ENCODE data around the gene EME2. TPM values are rescaled to one million over a fixed set of nuclear protein-coding genes. Genes with fewer than 3 reads are reported as not detected.
A peak's percentile ranks its signal among the peaks of the same experiment; 100 is the strongest.
"Not testable (repeated sequence)": the region's sequence is repeated elsewhere in the genome, so short reads cannot be mapped to it uniquely, and the experiment has no call there.

EME2 gene
- total and polyA plus RNA-seq, 7 experiments from 2014 or later, result 0.59 to 47.5 (median 32.5) TPM

DNA sequence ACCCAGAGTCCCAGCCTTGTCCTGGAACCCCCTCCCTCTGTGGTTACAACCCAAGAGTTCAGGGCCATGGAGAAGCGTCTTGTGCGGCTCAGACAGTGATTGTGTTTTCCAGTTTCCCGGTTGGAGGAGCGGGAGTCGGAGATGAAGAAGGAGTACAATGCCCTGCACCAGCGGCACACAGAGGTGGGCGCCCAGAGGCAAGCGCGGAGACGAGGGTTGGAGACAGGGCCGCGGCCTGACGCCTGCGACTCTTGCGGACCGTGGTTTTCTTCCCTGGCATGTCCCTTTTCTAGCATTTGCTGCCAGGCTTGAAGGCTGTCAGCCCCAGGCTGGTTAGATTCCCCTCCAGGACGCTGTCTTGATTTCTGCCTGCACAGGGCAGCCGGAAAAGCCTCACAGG is 43.6 kb upstream of the EME2 start:
- peaks cover 0 to 84% (median 11%) of the 10 kb centered on the region in 3 experiments for H3K36me3 ChIP-seq (ENCODE audit: control insufficient read depth in 2 of 3, insufficient read depth in 3 of 3, low read length in 3 of 3)
- H3K4me3 ChIP-seq (ENCODE audit: low read length), result no peak overlapping the region
- ATAC-seq (no peak), DNase-seq (no peak)
- CTCF ChIA-PET, result no interaction called here
- no peak overlapping the region for H3K4me3 Mint-ChIP-seq
- no peaks in the 10 kb centered on the region for H3K9me3 Mint-ChIP-seq
- no peaks in the 10 kb centered on the region for H3K4me1 ChIP-seq (ENCODE audit: control insufficient read depth in 2 of 2, insufficient read depth in 2 of 2, low read length in 2 of 2)
- no peaks in the 10 kb centered on the region for H3K27me3 Mint-ChIP-seq
- peak overlapping the region in 2 of 9 donors; percentile 22 to 67 for H3K27ac Mint-ChIP-seq
- no peak overlapping the region for H3K27ac ChIP-seq (ENCODE audit: low read depth, low read length)
- no peaks in the 10 kb centered on the region for H3K27me3 ChIP-seq (ENCODE audit: control insufficient read depth in 2 of 2, insufficient read depth in 2 of 2, low read length in 2 of 2)
- peaks cover 2 to 9% (median 8%) of the 10 kb centered on the region in 7 donors for H3K4me1 Mint-ChIP-seq
- H3K9me3 ChIP-seq (ENCODE audit: control insufficient read depth in 2 of 3, low read length in 3 of 3), result no peaks in the 10 kb centered on the region
- H3K36me3 Mint-ChIP-seq, result peaks cover 6 to 18% (median 9%) of the 10 kb centered on the region in 5 donors
- POLR2A ChIA-PET, result no interaction called here
- intact Hi-C loops (cut with micrococcal nuclease), result no loop called here

DNA sequence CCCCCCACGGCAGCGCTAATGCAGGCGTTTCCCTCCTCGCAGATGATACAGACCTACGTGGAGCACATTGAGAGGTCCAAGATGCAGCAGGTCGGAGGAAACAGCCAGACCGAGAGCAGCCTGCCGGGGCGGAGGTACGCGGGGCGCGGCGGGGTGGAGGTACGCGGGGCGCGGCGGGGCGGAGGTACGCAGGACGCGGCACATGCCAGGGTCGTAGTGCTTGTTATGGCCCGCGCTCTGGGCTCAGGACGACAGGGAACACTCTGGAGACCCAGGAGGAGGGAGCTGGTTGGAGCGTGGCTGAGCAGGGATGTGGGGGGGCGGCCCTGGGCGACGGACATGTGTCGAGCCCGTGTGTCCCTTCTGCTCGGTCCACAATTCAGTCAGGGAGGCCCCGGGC is 43.2 kb upstream of the EME2 start:
- CTCF ChIA-PET, result no interaction called here
- DNase-seq, result no peak

DNA sequence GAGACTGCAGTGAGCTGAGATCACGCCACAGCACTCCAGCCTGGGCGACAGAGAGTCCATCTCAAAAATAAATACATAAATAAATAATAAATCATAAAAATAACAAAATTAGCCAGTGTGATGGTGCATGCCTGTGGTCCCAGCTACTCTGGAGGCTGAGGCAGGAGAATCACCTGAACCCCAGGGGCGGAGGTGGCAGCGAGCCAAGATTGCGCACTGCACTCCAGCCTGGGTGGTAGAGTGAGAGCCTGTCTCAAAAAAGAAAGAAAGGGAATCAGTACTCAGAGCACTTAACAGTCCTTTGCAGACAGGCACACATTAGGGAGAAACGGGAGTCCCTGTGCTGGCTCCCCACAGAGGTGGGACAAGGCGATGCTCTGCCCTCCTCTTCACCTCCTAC is 41.5 kb upstream of the EME2 start:
- ATAC-seq (no peak), DNase-seq (no peak)
- CTCF ChIA-PET, result no interaction called here
- H3K27ac Mint-ChIP-seq, result no peak overlapping the region
- intact Hi-C loops (cut with micrococcal nuclease), result no loop called here
- no peak overlapping the region for H3K4me3 Mint-ChIP-seq
- H3K4me1 Mint-ChIP-seq, result peaks cover 2 to 9% (median 8%) of the 10 kb centered on the region in 7 donors
- H3K9me3 Mint-ChIP-seq, result no peaks in the 10 kb centered on the region
- no peaks in the 10 kb centered on the region for H3K27me3 ChIP-seq (ENCODE audit: control insufficient read depth in 2 of 2, insufficient read depth in 2 of 2, low read length in 2 of 2)
- peaks cover 6 to 23% (median 9%) of the 10 kb centered on the region in 5 donors for H3K36me3 Mint-ChIP-seq
- no peak overlapping the region for H3K4me3 ChIP-seq (ENCODE audit: low read length)
- H3K9me3 ChIP-seq (ENCODE audit: control insufficient read depth in 2 of 3, low read length in 3 of 3), result no peaks in the 10 kb centered on the region
- no peaks in the 10 kb centered on the region for H3K27me3 Mint-ChIP-seq
- no peak overlapping the region for H3K27ac ChIP-seq (ENCODE audit: low read depth, low read length)
- no peaks in the 10 kb centered on the region for H3K4me1 ChIP-seq (ENCODE audit: control insufficient read depth in 2 of 2, insufficient read depth in 2 of 2, low read length in 2 of 2)
- H3K36me3 ChIP-seq (ENCODE audit: control insufficient read depth in 2 of 3, insufficient read depth in 3 of 3, low read length in 3 of 3), result peaks cover 0 to 84% (median 10%) of the 10 kb centered on the region in 3 experiments
- POLR2A ChIA-PET, result no interaction called here

More for the DNA sequence above, 43.2 kb upstream of the EME2 start:
- peaks cover 6 to 19% (median 9%) of the 10 kb centered on the region in 5 donors for H3K36me3 Mint-ChIP-seq
- Histone ChIP-seq H3K27ac (ENCODE audit: low read depth, low read length) (no peak overlapping the region), H3K4me1 (ENCODE audit: control insufficient read depth in 2 of 2, insufficient read depth in 2 of 2, low read length in 2 of 2) (no peaks in the 10 kb centered on the region), H3K4me3 (ENCODE audit: low read length) (no peak overlapping the region), H3K36me3 (ENCODE audit: control insufficient read depth in 2 of 3, insufficient read depth in 3 of 3, low read length in 3 of 3) (peaks cover 0 to 85% (median 11%) of the 10 kb centered on the region in 3 experiments), H3K9me3 (ENCODE audit: control insufficient read depth in 2 of 3, low read length in 3 of 3) (no peaks in the 10 kb centered on the region), H3K27me3 (ENCODE audit: control insufficient read depth in 2 of 2, insufficient read depth in 2 of 2, low read length in 2 of 2) (no peaks in the 10 kb centered on the region)
- no peaks in the 10 kb centered on the region for H3K9me3 Mint-ChIP-seq
- intact Hi-C loops (cut with micrococcal nuclease), result no loop called here
- peaks cover 2 to 9% (median 8%) of the 10 kb centered on the region in 7 donors for H3K4me1 Mint-ChIP-seq
- peak overlapping the region in 1 of 9 donors; percentile 22 for H3K27ac Mint-ChIP-seq
- ATAC-seq, result no peak
- no peak overlapping the region for H3K4me3 Mint-ChIP-seq
- POLR2A ChIA-PET, result interaction anchor here (0.9 kb wide), 1 partner anchor 24 kb away, joined by 4 read pairs; the partner anchor contains the start of gene MAPK8IP3
- H3K27me3 Mint-ChIP-seq, result no peaks in the 10 kb centered on the region

DNA sequence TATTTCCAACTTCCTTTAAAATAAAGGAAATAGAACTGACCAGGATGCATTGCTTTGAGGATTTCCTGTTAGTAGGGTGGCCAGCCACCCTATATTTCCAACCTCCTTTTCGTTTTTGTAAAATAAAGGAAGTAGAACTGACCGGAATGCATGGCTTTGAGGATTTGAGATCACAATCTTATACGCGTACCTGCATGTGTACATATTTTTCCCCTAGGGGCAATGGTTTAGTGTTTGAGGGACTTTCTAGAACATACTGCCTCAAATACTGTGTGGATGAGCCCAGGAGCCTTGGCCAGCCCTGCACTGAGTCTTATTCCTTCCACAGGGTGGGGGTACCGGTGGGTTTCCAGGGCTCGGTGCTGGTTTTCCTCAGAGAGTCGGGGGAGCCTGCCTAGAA is 41.0 kb upstream of the EME2 start:
- Histone ChIP-seq H3K27ac (ENCODE audit: low read depth, low read length) (no peak overlapping the region), H3K36me3 (ENCODE audit: control insufficient read depth in 2 of 3, insufficient read depth in 3 of 3, low read length in 3 of 3) (peaks cover 0 to 79% (median 4%) of the 10 kb centered on the region in 3 experiments), H3K4me1 (ENCODE audit: control insufficient read depth in 2 of 2, insufficient read depth in 2 of 2, low read length in 2 of 2) (no peaks in the 10 kb centered on the region), H3K9me3 (ENCODE audit: control insufficient read depth in 2 of 3, low read length in 3 of 3) (no peaks in the 10 kb centered on the region), H3K27me3 (ENCODE audit: control insufficient read depth in 2 of 2, insufficient read depth in 2 of 2, low read length in 2 of 2) (no peaks in the 10 kb centered on the region), H3K4me3 (ENCODE audit: low read length) (no peak overlapping the region)
- Mint-ChIP-seq H3K4me1 (peaks cover 2 to 9% (median 8%) of the 10 kb centered on the region in 7 donors), H3K27ac (peak overlapping the region in 1 of 9 donors; percentile 1), H3K9me3 (no peaks in the 10 kb centered on the region), H3K36me3 (peaks cover 6 to 23% (median 9%) of the 10 kb centered on the region in 5 donors), H3K4me3 (no peak overlapping the region), H3K27me3 (no peaks in the 10 kb centered on the region)
- ChIA-PET POLR2A (no interaction called here), CTCF (no interaction called here)
- DNase-seq (no peak), ATAC-seq (no peak)
- intact Hi-C loops (cut with micrococcal nuclease), result no loop called here

DNA sequence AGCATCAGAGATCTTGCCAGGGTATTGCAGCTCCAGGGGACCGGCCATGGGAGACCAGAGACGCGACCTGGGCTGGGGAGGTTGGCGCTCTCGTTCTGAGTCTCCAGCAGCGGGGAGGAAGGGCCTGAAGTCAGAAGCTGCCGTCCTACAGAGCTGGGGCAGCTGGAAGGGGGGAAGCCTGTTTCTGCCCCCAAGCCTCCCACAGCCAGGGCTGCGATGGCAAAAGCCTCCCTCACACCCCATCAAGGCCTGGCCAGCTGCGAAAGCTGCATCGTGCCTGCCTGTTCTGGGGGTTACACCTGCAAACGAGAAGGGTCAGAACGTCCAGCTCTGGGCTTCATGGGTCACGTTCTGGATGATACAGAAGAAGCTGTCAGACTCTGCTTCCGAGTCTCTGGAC is 40.5 kb upstream of the EME2 start:
- Histone ChIP-seq H3K36me3 (ENCODE audit: control insufficient read depth in 2 of 3, insufficient read depth in 3 of 3, low read length in 3 of 3) (peaks cover 0 to 74% (median 3%) of the 10 kb centered on the region in 3 experiments), H3K27me3 (ENCODE audit: control insufficient read depth in 2 of 2, insufficient read depth in 2 of 2, low read length in 2 of 2) (no peaks in the 10 kb centered on the region), H3K9me3 (ENCODE audit: control insufficient read depth in 2 of 3, low read length in 3 of 3) (no peaks in the 10 kb centered on the region), H3K4me1 (ENCODE audit: control insufficient read depth in 2 of 2, insufficient read depth in 2 of 2, low read length in 2 of 2) (no peaks in the 10 kb centered on the region), H3K4me3 (ENCODE audit: low read length) (no peak overlapping the region), H3K27ac (ENCODE audit: low read depth, low read length) (no peak overlapping the region)
- DNase-seq, result no peak
- no peak for ATAC-seq
- peaks cover 2 to 19% (median 6%) of the 10 kb centered on the region in 5 donors for H3K36me3 Mint-ChIP-seq
- H3K4me1 Mint-ChIP-seq, result peaks cover 0 to 5% (median 4%) of the 10 kb centered on the region in 7 donors
- no peak overlapping the region for H3K4me3 Mint-ChIP-seq
- intact Hi-C loops (cut with micrococcal nuclease), result no loop called here
- H3K27ac Mint-ChIP-seq, result peak overlapping the region in 1 of 9 donors; percentile 22
- H3K27me3 Mint-ChIP-seq, result no peaks in the 10 kb centered on the region
- no peaks in the 10 kb centered on the region for H3K9me3 Mint-ChIP-seq
- CTCF ChIA-PET, result interaction anchor here (0.8 kb wide), 1 partner anchor 26 kb away, joined by 3 read pairs; the partner anchor contains the start of gene MAPK8IP3
- POLR2A ChIA-PET, result no interaction called here

DNA sequence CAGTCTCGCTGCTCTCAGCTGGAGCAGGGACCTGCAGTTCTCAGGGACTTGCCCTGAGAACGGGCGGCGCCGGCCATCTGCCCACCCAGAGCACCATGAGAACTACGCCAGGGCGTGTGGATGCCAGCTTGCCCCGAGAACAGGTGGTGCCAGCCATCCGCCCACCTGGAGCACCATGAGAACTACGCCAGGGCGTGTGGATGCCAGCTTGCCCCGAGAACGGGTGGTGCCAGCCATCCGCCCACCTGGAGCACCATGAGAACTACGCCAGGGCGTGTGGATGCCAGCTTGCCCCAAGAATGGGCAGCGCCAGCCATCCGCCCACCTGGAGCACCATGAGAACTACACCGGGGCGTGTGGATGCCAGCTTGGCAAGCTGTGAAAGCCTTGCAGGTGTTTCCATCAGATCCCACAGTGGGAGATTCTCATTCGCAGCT is 40.0 kb upstream of the EME2 start:
- CTCF ChIA-PET, result interaction anchor here (0.8 to 1.0 kb wide), 2 partner anchors 11 to 27 kb away, joined by 3 read pairs; partner anchors contain the start of gene MAPK8IP3
- peaks cover 0 to 17% (median 3%) of the 10 kb centered on the region in 5 donors for H3K36me3 Mint-ChIP-seq
- H3K27ac Mint-ChIP-seq, result not testable (repeated sequence)

DNA sequence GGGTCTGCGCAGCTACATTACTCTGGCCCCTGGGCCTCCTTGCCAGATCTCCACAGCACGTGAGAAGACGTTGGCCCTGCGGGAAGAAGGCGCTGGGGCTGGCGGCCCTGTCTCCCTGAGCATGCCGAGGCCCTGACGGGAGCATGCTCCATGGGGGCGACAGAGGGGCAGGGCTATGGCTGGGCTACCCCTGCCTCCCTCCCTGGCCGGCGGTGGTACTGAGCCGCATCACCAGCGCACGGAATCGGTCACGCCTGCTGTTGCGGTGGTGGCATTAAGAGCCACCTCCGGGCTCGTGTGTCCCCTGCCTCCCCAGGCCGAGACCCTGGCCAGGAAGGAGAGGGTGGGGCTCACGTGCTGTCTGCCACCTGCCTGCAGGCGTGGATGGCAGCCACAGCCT is 38.5 kb upstream of the EME2 start:
- Mint-ChIP-seq H3K9me3 (no peaks in the 10 kb centered on the region), H3K4me3 (no peak overlapping the region), H3K27me3 (no peaks in the 10 kb centered on the region), H3K36me3 (peaks cover 0 to 10% (median 0%) of the 10 kb centered on the region in 5 donors), H3K27ac (peak overlapping the region in 1 of 9 donors; percentile 47), H3K4me1 (no peaks in the 10 kb centered on the region)
- no peaks in the 10 kb centered on the region for H3K4me1 ChIP-seq (ENCODE audit: control insufficient read depth in 2 of 2, insufficient read depth in 2 of 2, low read length in 2 of 2)
- peaks cover 0 to 55% (median 3%) of the 10 kb centered on the region in 3 experiments for H3K36me3 ChIP-seq (ENCODE audit: control insufficient read depth in 2 of 3, insufficient read depth in 3 of 3, low read length in 3 of 3)
- no peaks in the 10 kb centered on the region for H3K9me3 ChIP-seq (ENCODE audit: control insufficient read depth in 2 of 3, low read length in 3 of 3)
- intact Hi-C loops (cut with micrococcal nuclease), result no loop called here
- ChIA-PET CTCF (no interaction called here), POLR2A (no interaction called here)
- DNase-seq (no peak), ATAC-seq (no peak)
- H3K27ac ChIP-seq (ENCODE audit: low read depth, low read length), result no peak overlapping the region
- H3K27me3 ChIP-seq (ENCODE audit: control insufficient read depth in 2 of 2, insufficient read depth in 2 of 2, low read length in 2 of 2), result no peaks in the 10 kb centered on the region
- no peak overlapping the region for H3K4me3 ChIP-seq (ENCODE audit: low read length)

More for the DNA sequence above, 40.0 kb upstream of the EME2 start:
- H3K9me3 Mint-ChIP-seq; H3K4me1 Mint-ChIP-seq; H3K9me3 ChIP-seq (ENCODE audit: control insufficient read depth in 2 of 3, low read length in 3 of 3); H3K27ac ChIP-seq (ENCODE audit: low read depth, low read length); POLR2A ChIA-PET; H3K27me3 Mint-ChIP-seq; H3K4me3 Mint-ChIP-seq; H3K4me3 ChIP-seq (ENCODE audit: low read length); H3K4me1 ChIP-seq (ENCODE audit: control insufficient read depth in 2 of 2, insufficient read depth in 2 of 2, low read length in 2 of 2); intact Hi-C loops (cut with micrococcal nuclease); DNase-seq; ATAC-seq; H3K27me3 ChIP-seq (ENCODE audit: control insufficient read depth in 2 of 2, insufficient read depth in 2 of 2, low read length in 2 of 2): not testable (repeated sequence)
- peaks cover 0 to 69% (median 3%) of the 10 kb centered on the region in 3 experiments for H3K36me3 ChIP-seq (ENCODE audit: control insufficient read depth in 2 of 3, insufficient read depth in 3 of 3, low read length in 3 of 3)

Measured in naive thymus-derived CD4-positive, alpha-beta T cell (primary cell).